ENCODE results near the gene CDH15. TPM values are rescaled to one million over a fixed set of nuclear protein-coding genes. Genes with fewer than 3 reads are reported as not detected.
"Not testable (repeated sequence)": the region's sequence is repeated elsewhere in the genome, so short reads cannot be mapped to it uniquely, and the experiment has no call there.

The CDH15 gene
- total RNA-seq, 1 donor from 2014 or later: not detected

GRCh38 chr16:89185887-89186592 lies 14.5 kb downstream of the CDH15 start:
- H3K27me3 Mint-ChIP-seq (ENCODE audit: insufficient read depth); intact Hi-C loops (cut with micrococcal nuclease); H3K4me3 Mint-ChIP-seq; H3K27ac Mint-ChIP-seq; DNase-seq (ENCODE audit: low spot score); H3K4me1 Mint-ChIP-seq (ENCODE audit: low read depth); H3K9me3 Mint-ChIP-seq; H3K36me3 Mint-ChIP-seq (ENCODE audit: low read depth): not testable (repeated sequence)

GRCh38 chr16:89186593-89187031 lies 15.1 kb downstream of the CDH15 start:
- H3K27me3 Mint-ChIP-seq (ENCODE audit: insufficient read depth); DNase-seq (ENCODE audit: low spot score); intact Hi-C loops (cut with micrococcal nuclease); H3K4me1 Mint-ChIP-seq (ENCODE audit: low read depth); H3K36me3 Mint-ChIP-seq (ENCODE audit: low read depth); H3K4me3 Mint-ChIP-seq; H3K27ac Mint-ChIP-seq; H3K9me3 Mint-ChIP-seq: not testable (repeated sequence)

- DNase-seq (ENCODE audit: low spot score): no peak
- H3K27ac Mint-ChIP-seq: no peak overlapping the region
- no peaks in the 10 kb centered on the region for H3K27me3 Mint-ChIP-seq (ENCODE audit: insufficient read depth)
- H3K4me3 Mint-ChIP-seq: no peak overlapping the region
- no peaks in the 10 kb centered on the region for H3K4me1 Mint-ChIP-seq (ENCODE audit: low read depth)
- H3K9me3 Mint-ChIP-seq: no peaks in the 10 kb centered on the region
- intact Hi-C loops (cut with micrococcal nuclease): no loop called here
- H3K36me3 Mint-ChIP-seq (ENCODE audit: low read depth): no peaks in the 10 kb centered on the region
Observed at GRCh38 chr16:89187032-89187769, 15.7 kb downstream of the CDH15 start.

GRCh38 chr16:89187770-89188392 lies 16.3 kb downstream of the CDH15 start:
- Mint-ChIP-seq H3K4me3 (no peak overlapping the region), H3K4me1 (ENCODE audit: low read depth) (no peaks in the 10 kb centered on the region), H3K36me3 (ENCODE audit: low read depth) (no peaks in the 10 kb centered on the region), H3K27ac (no peak overlapping the region), H3K9me3 (no peaks in the 10 kb centered on the region), H3K27me3 (ENCODE audit: insufficient read depth) (no peaks in the 10 kb centered on the region)
- DNase-seq (ENCODE audit: low spot score): no peak
- intact Hi-C loops (cut with micrococcal nuclease): no loop called here

- DNase-seq (ENCODE audit: low spot score); H3K36me3 Mint-ChIP-seq (ENCODE audit: low read depth); intact Hi-C loops (cut with micrococcal nuclease); H3K27me3 Mint-ChIP-seq (ENCODE audit: insufficient read depth); H3K4me1 Mint-ChIP-seq (ENCODE audit: low read depth); H3K4me3 Mint-ChIP-seq; H3K9me3 Mint-ChIP-seq; H3K27ac Mint-ChIP-seq: not testable (repeated sequence)
Observed at GRCh38 chr16:89188471-89189357, 17.2 kb downstream of the CDH15 start.

GRCh38 chr16:89189358-89190025 lies 17.9 kb downstream of the CDH15 start:
- DNase-seq (ENCODE audit: low spot score): no peak

GRCh38 chr16:89190150-89190958 lies 18.8 kb downstream of the CDH15 start:
- Mint-ChIP-seq H3K4me3 (no peak overlapping the region), H3K36me3 (ENCODE audit: low read depth) (no peaks in the 10 kb centered on the region), H3K27me3 (ENCODE audit: insufficient read depth) (no peaks in the 10 kb centered on the region), H3K4me1 (ENCODE audit: low read depth) (no peaks in the 10 kb centered on the region), H3K9me3 (no peaks in the 10 kb centered on the region), H3K27ac (no peak overlapping the region)
- intact Hi-C loops (cut with micrococcal nuclease): no loop called here
- DNase-seq (ENCODE audit: low spot score): no peak

More at GRCh38 chr16:89189358-89190025, 17.9 kb downstream of the CDH15 start:
- intact Hi-C loops (cut with micrococcal nuclease): no loop called here
- Mint-ChIP-seq H3K36me3 (ENCODE audit: low read depth) (no peaks in the 10 kb centered on the region), H3K27me3 (ENCODE audit: insufficient read depth) (no peaks in the 10 kb centered on the region), H3K4me3 (no peak overlapping the region), H3K9me3 (no peaks in the 10 kb centered on the region), H3K4me1 (ENCODE audit: low read depth) (no peaks in the 10 kb centered on the region), H3K27ac (no peak overlapping the region)

- Mint-ChIP-seq H3K36me3 (ENCODE audit: low read depth) (no peaks in the 10 kb centered on the region), H3K4me3 (peak overlapping the region; percentile 47), H3K9me3 (no peaks in the 10 kb centered on the region), H3K27ac (no peak overlapping the region), H3K27me3 (ENCODE audit: insufficient read depth) (no peaks in the 10 kb centered on the region), H3K4me1 (ENCODE audit: low read depth) (no peaks in the 10 kb centered on the region)
- intact Hi-C loops (cut with micrococcal nuclease): no loop called here
- no peak for DNase-seq (ENCODE audit: low spot score)
Observed at GRCh38 chr16:89191033-89191900, 19.7 kb downstream of the CDH15 start.

GRCh38 chr16:89191901-89192185 lies 20.3 kb downstream of the CDH15 start:
- Mint-ChIP-seq H3K36me3 (ENCODE audit: low read depth) (no peaks in the 10 kb centered on the region), H3K27ac (no peak overlapping the region), H3K27me3 (ENCODE audit: insufficient read depth) (no peaks in the 10 kb centered on the region), H3K9me3 (no peaks in the 10 kb centered on the region), H3K4me1 (ENCODE audit: low read depth) (no peaks in the 10 kb centered on the region), H3K4me3 (no peak overlapping the region)
- no peak for DNase-seq (ENCODE audit: low spot score)
- intact Hi-C loops (cut with micrococcal nuclease): no loop called here

- H3K27me3 Mint-ChIP-seq (ENCODE audit: insufficient read depth); H3K4me1 Mint-ChIP-seq (ENCODE audit: low read depth); H3K9me3 Mint-ChIP-seq; intact Hi-C loops (cut with micrococcal nuclease); H3K27ac Mint-ChIP-seq; H3K36me3 Mint-ChIP-seq (ENCODE audit: low read depth); H3K4me3 Mint-ChIP-seq: not testable (repeated sequence)
- peak; percentile 64 for DNase-seq (ENCODE audit: low spot score)
Observed at GRCh38 chr16:89192186-89192955, 20.8 kb downstream of the CDH15 start.

All from activated T-helper 1 cell treated with anti-CD3 and anti-CD28 coated beads, Interleukin-12 subunit alpha, Interleukin-12 subunit beta, Interleukin-2, Interleukin-4 antibody, amounts not matched to agents 30 ng/mL and 10 ng/mL and 1 ng/mL, durations not matched to agents 14 hours and 24 hours and 36 hours (primary cell).